Measurements from ENCODE around the gene LRFN2.

Gene LRFN2

GRCh38 chr6:40586369-40587201, 579 bp downstream of the LRFN2 start:
- no peak for DNase-seq (ENCODE audit: low read depth, low spot score)

- DNase-seq (ENCODE audit: low read depth, low spot score): no peak
Observed at GRCh38 chr6:40585651-40586269, 1.4 kb downstream of the LRFN2 start.

- DNase-seq (ENCODE audit: low read depth, low spot score): no peak
Observed at GRCh38 chr6:40585223-40585622, 1.9 kb downstream of the LRFN2 start.

- DNase-seq (ENCODE audit: low read depth, low spot score): no peak
Observed at GRCh38 chr6:40584741-40585140, 2.4 kb downstream of the LRFN2 start.

- no peak for DNase-seq (ENCODE audit: low read depth, low spot score)
Observed at GRCh38 chr6:40583709-40584108, 3.5 kb downstream of the LRFN2 start.

- DNase-seq (ENCODE audit: low read depth, low spot score): no peak
Observed at GRCh38 chr6:40582892-40583291, 4.3 kb downstream of the LRFN2 start.

- no peak for DNase-seq (ENCODE audit: low read depth, low spot score)
Observed at GRCh38 chr6:40579101-40579500, 8.1 kb downstream of the LRFN2 start.

- no peak for DNase-seq (ENCODE audit: low read depth, low spot score)
Observed at GRCh38 chr6:40577672-40578071, 9.5 kb downstream of the LRFN2 start.

- no peak for DNase-seq (ENCODE audit: low read depth, low spot score)
Observed at GRCh38 chr6:40573221-40573620, 13.9 kb downstream of the LRFN2 start.

- DNase-seq (ENCODE audit: low read depth, low spot score): no peak
Observed at GRCh38 chr6:40569162-40569910, 17.8 kb downstream of the LRFN2 start.

GRCh38 chr6:40568062-40568708, 19.0 kb downstream of the LRFN2 start:
- no peak for DNase-seq (ENCODE audit: low read depth, low spot score)

- no peak for DNase-seq (ENCODE audit: low read depth, low spot score)
Observed at GRCh38 chr6:40563111-40563510, 24.1 kb downstream of the LRFN2 start.

- no peak for DNase-seq (ENCODE audit: low read depth, low spot score)
Observed at GRCh38 chr6:40559056-40559455, 28.1 kb downstream of the LRFN2 start.

GRCh38 chr6:40558102-40558501, 29.1 kb downstream of the LRFN2 start:
- DNase-seq (ENCODE audit: low read depth, low spot score): no peak

- DNase-seq (ENCODE audit: low read depth, low spot score): no peak
Observed at GRCh38 chr6:40556881-40557280, 30.3 kb downstream of the LRFN2 start.

- no peak for DNase-seq (ENCODE audit: low read depth, low spot score)
Observed at GRCh38 chr6:40556023-40556422, 31.1 kb downstream of the LRFN2 start.

- no peak for DNase-seq (ENCODE audit: low read depth, low spot score)
Observed at GRCh38 chr6:40555092-40555491, 32.1 kb downstream of the LRFN2 start.

- no peak for DNase-seq (ENCODE audit: low read depth, low spot score)
Observed at GRCh38 chr6:40552941-40553340, 34.2 kb downstream of the LRFN2 start.

GRCh38 chr6:40551966-40552505, 35.1 kb downstream of the LRFN2 start:
- DNase-seq (ENCODE audit: low read depth, low spot score): no peak

GRCh38 chr6:40550202-40551101, 36.7 kb downstream of the LRFN2 start:
- DNase-seq (ENCODE audit: low read depth, low spot score): no peak

GRCh38 chr6:40545954-40546353, 41.2 kb downstream of the LRFN2 start:
- no peak for DNase-seq (ENCODE audit: low read depth, low spot score)

Data from activated naive CD8-positive, alpha-beta T cell treated with anti-CD3 and anti-CD28 coated beads, Interleukin-2, amount 50 U/mL, for 16 hours (primary cell).